ENCODE data around the gene SETD1B. TPM values are rescaled to one million over a fixed set of nuclear protein-coding genes. Genes with fewer than 3 reads are reported as not detected.

SETD1B gene
- total RNA-seq, 1 donor: 4.7 TPM

GRCh38 chr12:121828306-121828705 is 24.5 kb downstream of the SETD1B start:
- no peak for TF ChIP-seq CTCF (IDR thresholded peaks at IDR 0.05; ENCODE audit: insufficient read depth, low read depth, low read length)
- no peak for DNase-seq (ENCODE audit: low read depth)
- H3K4me3 ChIP-seq (ENCODE audit: low read depth, low read length): no peak overlapping the region

DNA sequence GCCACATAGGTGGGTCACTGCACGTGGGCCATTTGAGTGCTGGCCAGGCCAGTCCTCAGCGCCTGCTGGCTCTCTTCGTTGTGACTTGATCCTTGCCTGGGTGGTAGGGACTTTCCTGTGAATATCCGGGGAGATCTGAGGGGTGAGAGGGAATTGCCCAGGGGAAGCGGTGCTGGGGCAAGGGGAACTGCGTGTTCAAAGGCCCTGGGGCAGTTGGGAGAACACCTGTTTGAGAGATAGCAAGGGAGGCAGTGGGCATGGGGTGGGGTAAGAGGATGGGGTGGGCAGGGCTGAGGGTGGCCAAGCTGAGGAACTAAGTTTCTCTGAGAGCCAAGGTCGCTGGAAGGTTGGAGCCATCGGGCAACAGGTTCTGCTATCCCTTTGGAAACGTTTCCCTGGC is 25.0 kb downstream of the SETD1B start:
- DNase-seq (ENCODE audit: low read depth): no peak
- no peak for TF ChIP-seq CTCF (IDR thresholded peaks at IDR 0.05; ENCODE audit: insufficient read depth, low read depth, low read length)
- no peak overlapping the region for H3K4me3 ChIP-seq (ENCODE audit: low read depth, low read length)

DNA sequence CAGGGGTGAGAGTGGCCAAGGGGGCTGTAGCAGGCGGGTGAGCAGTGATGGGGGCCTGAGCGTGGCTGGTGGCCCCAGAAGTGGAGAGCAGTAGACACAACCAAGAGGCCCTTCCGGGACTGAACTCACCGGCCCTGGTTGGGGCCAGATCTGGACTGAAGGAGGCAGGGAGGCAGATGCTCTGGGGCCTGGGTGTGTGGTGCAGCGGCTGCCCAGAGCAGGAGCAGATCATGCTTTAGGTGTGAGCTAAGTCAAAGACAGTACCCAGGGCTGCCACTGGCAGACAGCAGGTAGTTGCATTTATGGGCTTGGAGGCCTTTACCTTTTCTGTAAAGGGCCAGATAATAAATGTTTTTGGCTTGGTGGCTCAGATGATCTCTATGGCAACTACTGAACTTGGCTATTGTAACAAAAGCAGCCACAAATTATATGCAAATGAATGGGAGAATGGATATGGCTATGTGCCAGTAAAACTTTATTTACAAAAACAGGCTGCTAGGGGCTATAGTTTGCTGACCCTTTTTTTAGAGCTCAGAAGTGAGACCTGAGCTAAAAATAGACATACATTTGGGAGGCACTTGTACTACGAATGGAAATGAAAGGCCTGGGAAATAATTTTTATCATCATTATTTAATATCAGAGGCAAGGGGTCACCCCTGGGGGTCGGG is 25.6 kb downstream of the SETD1B start:
- no peak for DNase-seq (ENCODE audit: low read depth)
- H3K4me3 ChIP-seq (ENCODE audit: low read depth, low read length): no peak overlapping the region
- TF ChIP-seq CTCF (IDR thresholded peaks at IDR 0.05; ENCODE audit: insufficient read depth, low read depth, low read length): no peak

GRCh38 chr12:121830134-121830533 is 26.3 kb downstream of the SETD1B start:
- no peak for TF ChIP-seq CTCF (IDR thresholded peaks at IDR 0.05; ENCODE audit: insufficient read depth, low read depth, low read length)
- DNase-seq (ENCODE audit: low read depth): no peak
- no peak overlapping the region for H3K4me3 ChIP-seq (ENCODE audit: low read depth, low read length)

DNA sequence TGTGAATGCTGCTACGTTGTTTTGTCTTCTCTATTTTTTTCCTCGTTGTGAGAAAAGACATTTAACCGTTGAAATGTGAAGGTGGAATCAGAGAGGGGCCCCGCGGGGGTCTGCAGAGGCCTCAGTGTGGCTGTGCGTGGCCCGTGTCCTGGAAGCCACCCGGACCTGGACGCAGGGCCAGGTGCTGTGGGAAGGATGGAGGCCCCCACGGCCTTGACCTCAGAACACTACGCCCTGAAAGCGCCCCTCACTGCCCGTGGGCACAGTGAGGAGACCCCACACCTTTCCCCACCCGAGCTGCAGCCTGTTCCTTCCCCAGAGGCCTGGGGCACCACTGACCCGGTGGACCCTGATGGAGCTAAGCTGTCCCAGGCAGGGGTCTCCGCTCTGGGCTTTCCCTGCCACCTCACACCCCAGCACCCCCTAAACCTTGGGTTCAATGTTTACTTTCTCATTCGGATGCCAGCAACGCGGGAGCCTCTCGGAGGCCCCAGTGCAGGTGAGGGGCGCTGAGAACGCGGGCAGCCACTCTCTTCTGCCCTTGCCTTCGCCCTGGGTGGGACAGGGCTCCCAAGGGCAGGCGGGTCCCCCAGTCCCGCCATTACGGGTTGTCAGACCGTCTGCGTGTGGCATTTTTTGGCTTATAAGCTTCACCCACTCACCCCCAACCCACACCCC is 26.9 kb downstream of the SETD1B start:
- TF ChIP-seq CTCF (IDR thresholded peaks at IDR 0.05; ENCODE audit: insufficient read depth, low read depth, low read length): no peak
- DNase-seq (ENCODE audit: low read depth): no peak
- no peak overlapping the region for H3K4me3 ChIP-seq (ENCODE audit: low read depth, low read length)

GRCh38 chr12:121831571-121832245 is 27.9 kb downstream of the SETD1B start:
- no peak overlapping the region for H3K4me3 ChIP-seq (ENCODE audit: low read depth, low read length)
- DNase-seq (ENCODE audit: low read depth): no peak
- TF ChIP-seq CTCF (IDR thresholded peaks at IDR 0.05; ENCODE audit: insufficient read depth, low read depth, low read length): no peak
